HepG2 (cell line): ENCODE data around the gene KCTD13. TPM values are rescaled to one million over a fixed set of nuclear protein-coding genes. Genes with fewer than 3 reads are reported as not detected.

ENCODE experiments used
- ATAC-seq: fragments of 200-7000 bp; cut with Tn5 transposase; 3 replicates; pipeline ENCODE4 v1.9.1; 2020; ENCODE audit warnings: mild to moderate bottlenecking, moderate library complexity
- BruUV-seq: library from RNA; stranded (reverse); fragments of 400-500 nt; replicated peaks from 2 replicates; lab custom pipeline; 2021; lab: Mats Ljungman, UMichigan
- CTCF ChIA-PET: fragments of 300-600 bp; formaldehyde crosslinking; extraction: SDS; loops from one replicate; lab custom pipeline; 2021; ENCODE audit warnings: low total read pairs, inconsistent platforms, low intra/inter-chr PET ratio; lab: Yijun Ruan, JAX
- POLR2A ChIA-PET: fragments of 350-600 bp; sonication (Branson Sonifier 250); formaldehyde crosslinking; loops from one replicate; lab custom pipeline; 2020; ENCODE audit warnings: antibody characterized with exemption, inconsistent platforms; lab: Yijun Ruan, JAX
- DNase-seq: peaks from one replicate; pipeline ENCODE4 v3.0.0-alpha.2; 2015; ENCODE audit warnings: low spot score
- FAIRE-seq: peaks from 3 replicates; lab custom pipeline; 2011; peaks lifted over from hg19 to GRCh38; lab: Jason Lieb, UNC
- H2AFZ ChIP-seq: one replicate; pipeline ENCODE4 v1.6.1; 2011; ENCODE audit warnings: low read length, inconsistent platforms
- H3K27ac ChIP-seq: fragments of 300-600 bp; 3 replicates; pipeline ENCODE4 v1.8.0; 2011; ENCODE audit warnings: mixed run types, mild to moderate bottlenecking, mixed read lengths, low read length, inconsistent platforms; ENCODE audit not compliant: insufficient read depth; ENCODE audit errors: extremely low read length
- H3K27me3 ChIP-seq, 2 experiments: fragments of 200-600 bp in 1 of 2; 2 replicates in 1 of 2; 3 replicates in 1 of 2; pipeline versions ENCODE4 v1.6.0 to v1.8.0; 2011; ENCODE audit warnings: low read length in 2 of 2, mild to moderate bottlenecking in 2 of 2, moderate library complexity in 2 of 2, inconsistent platforms in 1 of 2; ENCODE audit not compliant: insufficient read depth in 2 of 2, control insufficient read depth in 1 of 2
- H3K36me3 ChIP-seq, 2 experiments: fragments of 200-600 bp in 1 of 2; replicated peaks in 1 of 2; 2 replicates in 1 of 2; 3 replicates in 1 of 2; pipeline versions ENCODE4 v1.5.1 to v1.8.0; 2011; ENCODE audit warnings: low read length in 2 of 2, inconsistent platforms in 1 of 2; ENCODE audit not compliant: insufficient read depth in 2 of 2, control insufficient read depth in 1 of 2
- H3K4me1 ChIP-seq: 2 replicates; pipeline ENCODE4 v1.5.1; 2012; ENCODE audit warnings: low read length, inconsistent platforms; ENCODE audit not compliant: insufficient read depth
- H3K4me2 ChIP-seq: 2 replicates; pipeline ENCODE4 v1.6.0; 2011; ENCODE audit warnings: low read depth, low read length, inconsistent platforms
- H3K4me3 ChIP-seq, 3 experiments: fragments of 200-600 bp in 1 of 3; sonication (generic), shearing (Covaris generic) in 1 of 3; replicated peaks in 1 of 3; 2 replicates each; pipeline ENCODE4 v1.5.1; 2011 to 2016; ENCODE audit warnings: low read length in 3 of 3, inconsistent platforms in 2 of 3, low read depth in 2 of 3, mild to moderate bottlenecking in 2 of 3, control low read depth in 1 of 3, mixed read lengths in 1 of 3; ENCODE audit not compliant: insufficient read depth in 1 of 3
- H3K79me2 ChIP-seq: one replicate; pipeline ENCODE4 v1.6.1; 2011; ENCODE audit warnings: low read length, inconsistent platforms; ENCODE audit not compliant: insufficient read depth
- H3K9ac ChIP-seq: 2 replicates; pipeline ENCODE4 v1.6.0; 2011; ENCODE audit warnings: mild to moderate bottlenecking, low read depth, low read length, inconsistent platforms; ENCODE audit not compliant: insufficient read depth
- H3K9me3 ChIP-seq: 2 replicates; pipeline ENCODE4 v1.5.1; 2012; ENCODE audit warnings: mild to moderate bottlenecking, low read length
- H4K20me1 ChIP-seq: 2 replicates; pipeline ENCODE4 v1.6.0; 2011; ENCODE audit warnings: inconsistent platforms, mild to moderate bottlenecking, low read length, moderate library complexity; ENCODE audit not compliant: insufficient read depth
- DNMT1 ChIP-seq: sonication (generic); formaldehyde crosslinking; IDR thresholded peaks from 2 replicates; pipeline ENCODE4 v1.5.1; 2020; ENCODE audit warnings: mild to moderate bottlenecking, missing genetic modification reagents
- SMAD1 ChIP-seq: sonication (generic); formaldehyde crosslinking; IDR thresholded peaks from 2 replicates; pipeline ENCODE4 v1.4.0; 2020; ENCODE audit warnings: missing genetic modification reagents, low read depth, mild to moderate bottlenecking, borderline replicate concordance
- SMC3 ChIP-seq: IDR thresholded peaks from 2 replicates; pipeline ENCODE4 v1.6.1; 2011; ENCODE audit warnings: low read length, improper control_type of control experiment
- ZNF562 ChIP-seq: sonication (generic); formaldehyde crosslinking; IDR thresholded peaks from 2 replicates; pipeline ENCODE4 v1.8.0; 2022; ENCODE audit warnings: missing genetic modification reagents, borderline replicate concordance
- ZNF776 ChIP-seq: sonication (generic); formaldehyde crosslinking; IDR thresholded peaks from 2 replicates; pipeline ENCODE4 v1.4.0; 2020; ENCODE audit warnings: mild to moderate bottlenecking, missing genetic modification reagents
- WGBS: methylation state at CpG from one replicate; pipeline ENCODE4 v1.1.6; 2017; ENCODE audit warnings: low lambda C conversion rate; 5-methylcytosine and 5-hydroxymethylcytosine counted together
- in situ Hi-C: cut with HindIII; loops from 2 replicates; pipeline ENCODE4 v1.10.0; 2017; ENCODE audit warnings: low pct_unique_long_range_greater_than_20kb; ENCODE audit not compliant: extremely low pct_ligation_motif_present
- intact Hi-C: fragments of 100-400 bp; cut with micrococcal nuclease; formaldehyde crosslinking; loops from one replicate; pipeline ENCODE4 v1.10.0; 2022; ENCODE audit not compliant: unreplicated experiment
- polyA plus RNA-seq, 8 experiments: library from polyadenylated mRNA; depleted of rRNA in 3 of 8; stranded (reverse) in 7 of 8; unstranded in 1 of 8; fragments of >200 nt; fragmentation: Illumina TruSeq in 4 of 8; extraction: Trizol in 4 of 8; gene quantifications; 2 replicates each; pipeline versions ENCODE4 v1.2.1 to v1.2.3, GENCODE V29; 2011 to 2016; ENCODE audit warnings: low read depth in 4 of 8, missing spikeins in 1 of 8, mixed read lengths in 1 of 8; ENCODE audit not compliant: insufficient read depth in 1 of 8
- total RNA-seq, 5 experiments: library from RNA; depleted of rRNA; stranded (reverse); fragments of >200 nt; fragmentation: Illumina TruSeq; extraction: Trizol; gene quantifications; 2 replicates each; pipeline ENCODE4 v1.2.3, GENCODE V29; 2016; ENCODE audit warnings: low read depth in 1 of 5
- TF ChIP-seq, protein P1 (sequence below): sonication (generic); formaldehyde crosslinking; conservative IDR thresholded peaks from 2 replicates; pipeline ENCODE4 v1.4.0; 2020; ENCODE audit warnings: missing genetic modification reagents
- TF ChIP-seq, protein P2 (sequence below), 2 experiments: sonication (generic) in 1 of 2; formaldehyde crosslinking in 1 of 2; IDR thresholded peaks; 2 replicates each; pipeline versions ENCODE4 v1.4.0 to v1.6.1; 2018 to 2020; ENCODE audit warnings: missing genetic modification reagents in 2 of 2, borderline replicate concordance in 1 of 2, low read depth in 1 of 2, mild to moderate bottlenecking in 1 of 2, missing biosample characterization in 1 of 2

The KCTD13 gene
- total and polyA plus RNA-seq, 2 of the 13 experiments (the other 11 are each of a cell fraction or from before 2014, with no cell fraction given) = 6.3 to 14.7 TPM

DNA sequence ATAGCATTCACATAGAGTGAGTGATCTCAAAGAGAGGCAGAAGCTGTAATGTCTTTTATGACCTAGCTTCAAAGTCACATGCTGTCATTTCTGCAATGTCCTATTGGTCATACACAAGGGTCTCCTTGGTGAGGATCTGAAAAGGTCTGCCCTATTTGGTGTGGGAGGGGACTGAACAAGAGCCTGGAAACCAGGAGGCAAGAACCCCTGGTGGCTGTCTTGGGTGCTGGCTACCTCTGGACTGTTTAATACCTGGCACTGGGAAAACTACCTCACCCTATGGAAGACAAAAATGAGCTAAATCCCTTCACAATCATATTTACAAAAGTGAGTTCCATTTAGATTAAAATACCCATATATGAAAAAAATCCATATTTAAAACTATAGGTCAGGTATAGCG is 9.0 kb downstream of the KCTD13 start:
- ChIA-PET POLR2A (interaction anchor here (0.6 to 4.8 kb wide), 5 partner anchors 9 to 88 kb away, joined by 3 to 34 read pairs (median 10); partner anchors contain the start of genes ASPHD1, KCTD13, SEZ6L2 and TAOK2), CTCF (no interaction called here)
- Histone ChIP-seq H3K79me2 (no peaks in the 10 kb centered on the region), H2AFZ (no peak overlapping the region), H3K4me3 (no peak overlapping the region), H3K36me3 (peaks cover 3 to 27% of the 10 kb centered on the region in 2 experiments; a peak in 3 of 5 replicates), H3K9me3 (no peaks in the 10 kb centered on the region), H3K4me1 (peaks cover 14% of the 10 kb centered on the region), H3K27ac (no peak overlapping the region), H4K20me1 (no peaks in the 10 kb centered on the region), H3K4me2 (no peak overlapping the region), H3K27me3 (no peaks in the 10 kb centered on the region), H3K9ac (no peak overlapping the region)
- peak; percentile 41 for DNase-seq
- intact Hi-C loops (no loop called here), in situ Hi-C loops (no loop called here)
- no peak for FAIRE-seq
- TF ChIP-seq, protein P1, sequence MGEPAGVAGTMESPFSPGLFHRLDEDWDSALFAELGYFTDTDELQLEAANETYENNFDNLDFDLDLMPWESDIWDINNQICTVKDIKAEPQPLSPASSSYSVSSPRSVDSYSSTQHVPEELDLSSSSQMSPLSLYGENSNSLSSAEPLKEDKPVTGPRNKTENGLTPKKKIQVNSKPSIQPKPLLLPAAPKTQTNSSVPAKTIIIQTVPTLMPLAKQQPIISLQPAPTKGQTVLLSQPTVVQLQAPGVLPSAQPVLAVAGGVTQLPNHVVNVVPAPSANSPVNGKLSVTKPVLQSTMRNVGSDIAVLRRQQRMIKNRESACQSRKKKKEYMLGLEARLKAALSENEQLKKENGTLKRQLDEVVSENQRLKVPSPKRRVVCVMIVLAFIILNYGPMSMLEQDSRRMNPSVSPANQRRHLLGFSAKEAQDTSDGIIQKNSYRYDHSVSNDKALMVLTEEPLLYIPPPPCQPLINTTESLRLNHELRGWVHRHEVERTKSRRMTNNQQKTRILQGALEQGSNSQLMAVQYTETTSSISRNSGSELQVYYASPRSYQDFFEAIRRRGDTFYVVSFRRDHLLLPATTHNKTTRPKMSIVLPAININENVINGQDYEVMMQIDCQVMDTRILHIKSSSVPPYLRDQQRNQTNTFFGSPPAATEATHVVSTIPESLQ (CRISPR knock-in tag) = no peak
- TF ChIP-seq DNMT1 (CRISPR knock-in tag) (no peak), ZNF776 (CRISPR knock-in tag) (no peak), SMC3 (peak; percentile 31; the same call in 1 of the 2 replicates), ZNF562 (CRISPR knock-in tag) (no peak), SMAD1 (CRISPR knock-in tag) (no peak)
- TF ChIP-seq, protein P2, sequence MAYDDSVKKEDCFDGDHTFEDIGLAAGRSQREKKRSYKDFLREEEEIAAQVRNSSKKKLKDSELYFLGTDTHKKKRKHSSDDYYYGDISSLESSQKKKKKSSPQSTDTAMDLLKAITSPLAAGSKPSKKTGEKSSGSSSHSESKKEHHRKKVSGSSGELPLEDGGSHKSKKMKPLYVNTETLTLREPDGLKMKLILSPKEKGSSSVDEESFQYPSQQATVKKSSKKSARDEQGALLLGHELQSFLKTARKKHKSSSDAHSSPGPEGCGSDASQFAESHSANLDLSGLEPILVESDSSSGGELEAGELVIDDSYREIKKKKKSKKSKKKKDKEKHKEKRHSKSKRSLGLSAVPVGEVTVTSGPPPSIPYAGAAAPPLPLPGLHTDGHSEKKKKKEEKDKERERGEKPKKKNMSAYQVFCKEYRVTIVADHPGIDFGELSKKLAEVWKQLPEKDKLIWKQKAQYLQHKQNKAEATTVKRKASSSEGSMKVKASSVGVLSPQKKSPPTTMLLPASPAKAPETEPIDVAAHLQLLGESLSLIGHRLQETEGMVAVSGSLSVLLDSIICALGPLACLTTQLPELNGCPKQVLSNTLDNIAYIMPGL (CRISPR knock-in tag; IDR thresholded peaks at IDR 0.05; ENCODE audit: borderline replicate concordance in 1 of 2, low read depth in 1 of 2) = no peak
- WGBS = 100% methylated on average over 1 of the region's 1 CpG
- peak; percentile 82 for ATAC-seq
- no TSS peak for BruUV-seq
